ENCODE measurements around the gene PDE6D. TPM values are rescaled to one million over a fixed set of nuclear protein-coding genes. Genes with fewer than 3 reads are reported as not detected.

Gene PDE6D
- total RNA-seq, 1 donor from 2014 or later, result 15.4 TPM

DNA sequence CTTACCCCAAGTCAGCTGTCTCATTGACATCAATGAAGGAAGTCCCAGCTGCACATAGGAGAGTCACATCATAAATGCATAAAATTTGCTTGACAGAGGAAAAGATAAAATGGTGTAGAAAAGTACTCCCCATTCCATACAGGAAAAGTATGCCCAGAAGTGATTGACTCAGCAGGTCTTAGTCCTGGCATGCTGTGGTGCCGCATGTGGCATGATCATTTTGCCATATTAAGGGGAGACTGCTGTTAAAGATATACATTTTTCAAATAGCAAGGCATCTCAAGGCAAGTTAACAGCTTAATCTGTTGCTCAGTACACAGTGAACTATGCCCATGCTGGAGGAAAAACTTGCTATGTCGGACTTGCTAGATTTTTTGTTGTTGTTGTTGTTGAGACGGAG is 13.3 kb upstream of the PDE6D start:
- TF ChIP-seq, protein P1, sequence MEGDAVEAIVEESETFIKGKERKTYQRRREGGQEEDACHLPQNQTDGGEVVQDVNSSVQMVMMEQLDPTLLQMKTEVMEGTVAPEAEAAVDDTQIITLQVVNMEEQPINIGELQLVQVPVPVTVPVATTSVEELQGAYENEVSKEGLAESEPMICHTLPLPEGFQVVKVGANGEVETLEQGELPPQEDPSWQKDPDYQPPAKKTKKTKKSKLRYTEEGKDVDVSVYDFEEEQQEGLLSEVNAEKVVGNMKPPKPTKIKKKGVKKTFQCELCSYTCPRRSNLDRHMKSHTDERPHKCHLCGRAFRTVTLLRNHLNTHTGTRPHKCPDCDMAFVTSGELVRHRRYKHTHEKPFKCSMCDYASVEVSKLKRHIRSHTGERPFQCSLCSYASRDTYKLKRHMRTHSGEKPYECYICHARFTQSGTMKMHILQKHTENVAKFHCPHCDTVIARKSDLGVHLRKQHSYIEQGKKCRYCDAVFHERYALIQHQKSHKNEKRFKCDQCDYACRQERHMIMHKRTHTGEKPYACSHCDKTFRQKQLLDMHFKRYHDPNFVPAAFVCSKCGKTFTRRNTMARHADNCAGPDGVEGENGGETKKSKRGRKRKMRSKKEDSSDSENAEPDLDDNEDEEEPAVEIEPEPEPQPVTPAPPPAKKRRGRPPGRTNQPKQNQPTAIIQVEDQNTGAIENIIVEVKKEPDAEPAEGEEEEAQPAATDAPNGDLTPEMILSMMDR (IDR thresholded peaks at IDR 0.05; ENCODE audit: unreplicated experiment), result no peak
- no peaks in the 10 kb centered on the region for H3K27me3 Mint-ChIP-seq (ENCODE audit: low read depth)
- H3K36me3 Mint-ChIP-seq, result peaks cover 20% of the 10 kb centered on the region
- no peak for DNase-seq (ENCODE audit: low spot score in 2 of 2, unreplicated experiment in 2 of 2)
- H3K27ac Mint-ChIP-seq, result no peak overlapping the region
- H3K4me1 Mint-ChIP-seq, result peaks cover 7% of the 10 kb centered on the region
- H3K4me3 Mint-ChIP-seq, result no peak overlapping the region
- H3K9me3 Mint-ChIP-seq, result no peaks in the 10 kb centered on the region

DNA sequence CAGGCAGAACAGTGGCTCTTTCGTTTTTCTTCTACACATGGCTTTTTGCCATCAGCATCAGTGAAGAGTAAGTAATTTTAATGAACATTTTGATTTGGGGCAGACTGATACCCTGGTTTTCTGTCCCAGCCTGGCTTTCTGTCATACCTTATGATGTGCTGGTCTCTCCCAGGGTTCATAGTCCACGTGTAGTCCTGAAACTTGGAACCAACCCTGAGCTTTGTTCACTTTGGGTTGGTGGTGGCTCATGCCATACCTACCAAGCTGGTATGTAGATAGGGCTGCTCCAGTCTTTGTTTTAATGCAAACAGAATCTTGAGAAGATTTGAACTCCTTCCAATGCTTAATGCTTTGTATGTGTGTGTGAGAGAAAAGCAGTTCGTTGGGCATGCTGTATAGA is 10.0 kb upstream of the PDE6D start:
- H3K4me1 Mint-ChIP-seq, result peaks cover 22% of the 10 kb centered on the region
- H3K36me3 Mint-ChIP-seq, result peaks cover 12% of the 10 kb centered on the region
- H3K9me3 Mint-ChIP-seq, result no peaks in the 10 kb centered on the region
- no peaks in the 10 kb centered on the region for H3K27me3 Mint-ChIP-seq (ENCODE audit: low read depth)
- DNase-seq (ENCODE audit: low spot score in 2 of 2, unreplicated experiment in 2 of 2), result no peak
- no peak overlapping the region for H3K27ac Mint-ChIP-seq
- no peak overlapping the region for H3K4me3 Mint-ChIP-seq
- TF ChIP-seq, protein P1 (IDR thresholded peaks at IDR 0.05; ENCODE audit: unreplicated experiment), result no peak

DNA sequence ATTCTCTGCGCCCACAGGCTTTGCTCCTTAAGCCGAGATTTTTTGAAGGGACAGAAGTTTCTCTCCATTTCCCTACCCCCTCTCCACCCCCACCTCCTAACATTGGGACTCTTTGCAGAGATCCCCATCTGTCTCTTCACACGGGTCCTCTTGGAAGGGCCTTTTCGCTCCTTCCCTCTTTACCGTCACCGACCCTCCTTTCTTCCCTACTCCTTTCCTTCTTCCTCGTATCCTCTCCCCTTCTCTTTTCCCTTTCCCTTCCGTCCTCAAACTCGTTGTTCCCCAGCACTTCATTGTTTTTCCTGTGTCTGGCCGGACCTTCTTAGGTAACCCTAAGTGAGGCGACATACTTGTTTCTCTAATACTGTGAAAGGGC is 5.8 kb upstream of the PDE6D start:
- Mint-ChIP-seq H3K4me1 (peaks cover 44% of the 10 kb centered on the region), H3K9me3 (no peaks in the 10 kb centered on the region), H3K27me3 (ENCODE audit: low read depth) (no peaks in the 10 kb centered on the region), H3K27ac (peak overlapping the region; percentile 92), H3K36me3 (peaks cover 4% of the 10 kb centered on the region), H3K4me3 (peak overlapping the region; percentile 87)
- TF ChIP-seq, protein P1 (IDR thresholded peaks at IDR 0.05; ENCODE audit: unreplicated experiment), result no peak
- DNase-seq (ENCODE audit: low spot score in 2 of 2, unreplicated experiment in 2 of 2), result no peak

- Mint-ChIP-seq H3K9me3 (no peaks in the 10 kb centered on the region), H3K36me3 (peaks cover 4% of the 10 kb centered on the region), H3K4me3 (peak within 1 kb of the TSS; percentile 87), H3K27ac (peak within 1 kb of the TSS; percentile 95), H3K4me1 (peaks cover 46% of the 10 kb centered on the region), H3K27me3 (ENCODE audit: low read depth) (no peaks in the 10 kb centered on the region)
- TF ChIP-seq, protein P1 (IDR thresholded peaks at IDR 0.05; ENCODE audit: unreplicated experiment), result no peak
- peak; percentile 72 to 89 for DNase-seq (ENCODE audit: low spot score in 2 of 2, unreplicated experiment in 2 of 2)
These were observed 5.3 kb upstream of the PDE6D start, which contains the start of gene COPS7B for GRCh38 chr2:231786177-231786916. Gene COPS7B (plus strand): TSS chr2:231786445. CDS start chr2:231788571, 2,126 bp downstream.

DNA sequence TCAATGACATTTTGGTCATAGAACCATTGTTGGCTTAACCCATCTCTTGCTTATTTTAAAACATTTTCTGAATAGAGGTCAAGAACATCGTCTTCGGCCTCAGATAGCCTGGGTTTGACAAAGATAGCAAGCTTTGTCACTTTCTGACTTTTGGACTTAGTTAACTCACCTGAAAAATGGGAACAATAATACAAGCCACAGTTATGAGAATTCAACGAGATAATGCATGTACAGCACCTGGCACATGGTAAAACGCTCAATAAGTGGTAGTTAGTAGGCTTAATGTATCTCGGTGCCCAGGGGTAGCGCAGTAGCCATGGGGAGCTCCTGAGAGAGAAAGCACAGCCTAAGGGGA is 4.7 kb upstream of the PDE6D start:
- H3K27me3 Mint-ChIP-seq (ENCODE audit: low read depth), result no peaks in the 10 kb centered on the region
- H3K36me3 Mint-ChIP-seq, result peaks cover 4% of the 10 kb centered on the region
- peaks cover 47% of the 10 kb centered on the region for H3K4me1 Mint-ChIP-seq
- H3K4me3 Mint-ChIP-seq, result peak overlapping the region; percentile 87
- H3K27ac Mint-ChIP-seq, result peak overlapping the region; percentile 95
- TF ChIP-seq, protein P1 (IDR thresholded peaks at IDR 0.05; ENCODE audit: unreplicated experiment), result no peak
- no peaks in the 10 kb centered on the region for H3K9me3 Mint-ChIP-seq
- DNase-seq (ENCODE audit: low spot score in 2 of 2, unreplicated experiment in 2 of 2), result no peak

All from mesothelial cell of epicardium (in vitro differentiated cells).